ENCODE results near the gene KRTAP10-3. TPM values are rescaled to one million over a fixed set of nuclear protein-coding genes. Genes with fewer than 3 reads are reported as not detected.

KRTAP10-3 gene
- total and polyA plus RNA-seq, 2 of the 13 experiments (the other 11 are each of a cell fraction or from before 2014, with no cell fraction given): not detected

GRCh38 chr21:44517175-44517899 is 41.3 kb downstream of the KRTAP10-3 start (continued):
- TF ChIP-seq FOXP4 (CRISPR knock-in tag; IDR thresholded peaks at IDR 0.05) (no peak), ISL2 (CRISPR knock-in tag; IDR thresholded peaks at IDR 0.05) (no peak), ZBTB1 (CRISPR knock-in tag; IDR thresholded peaks at IDR 0.05; ENCODE audit: borderline replicate concordance) (no peak), HNF1B (CRISPR knock-in tag; IDR thresholded peaks at IDR 0.05) (no peak), REXO4 (CRISPR knock-in tag; IDR thresholded peaks at IDR 0.05; ENCODE audit: borderline replicate concordance) (no peak), ZBTB25 (CRISPR knock-in tag; IDR thresholded peaks at IDR 0.05) (0 out of 2 replicates have a peak, but pooled peaks have one; percentile 14), ZNF770 (CRISPR knock-in tag; IDR thresholded peaks at IDR 0.05) (no peak), ZSCAN30 (CRISPR knock-in tag; IDR thresholded peaks at IDR 0.05) (no peak), ZBTB7A (CRISPR knock-in tag; IDR thresholded peaks at IDR 0.05) (peak; percentile 39; the same call in 1 of the 2 replicates), ZNF318 (CRISPR knock-in tag; IDR thresholded peaks at IDR 0.05) (0 out of 2 replicates have a peak, but pooled peaks have one; percentile 61), RXRA (CRISPR knock-in tag; IDR thresholded peaks at IDR 0.05) (0 out of 2 replicates have a peak, but pooled peaks have one; percentile 33), TARDBP (CRISPR knock-in tag; IDR thresholded peaks at IDR 0.05) (no peak), ZNF552 (CRISPR knock-in tag; IDR thresholded peaks at IDR 0.05; ENCODE audit: borderline replicate concordance) (no peak)
